Midbrain (tissue), 1 donor: ENCODE measurements around the gene YIPF3.
A peak's percentile ranks its signal among the peaks of the same experiment; 100 is the strongest.
"Not testable (repeated sequence)": the region's sequence is repeated elsewhere in the genome, so short reads cannot be mapped to it uniquely, and the experiment has no call there.

Experiments used
- DNase-seq: peaks from one replicate; lab custom pipeline; 2025; lab: John Stamatoyannopoulos, UW

The YIPF3 gene

GRCh38 chr6:43516697-43517504 is at the start of gene YIPF3, which contains the start of gene POLR1C:
Gene YIPF3 (minus strand): TSS chr6:43516926. CDS start chr6:43516807, 119 bp downstream.
Gene POLR1C (plus strand): TSS chr6:43517089. CDS start chr6:43517110, 21 bp downstream.
- peak; percentile 99 for DNase-seq

GRCh38 chr6:43559328-43559727 is 42.6 kb upstream of the YIPF3 start:
- DNase-seq = no peak

GRCh38 chr6:43557620-43558019 is 40.9 kb upstream of the YIPF3 start:
- not testable (repeated sequence) for DNase-seq

- no peak for DNase-seq
Observed at GRCh38 chr6:43547222-43547621, 30.5 kb upstream of the YIPF3 start.

- no peak for DNase-seq
Observed at GRCh38 chr6:43544461-43544860, 27.7 kb upstream of the YIPF3 start.

- DNase-seq = no peak
Observed at GRCh38 chr6:43541774-43542471, 25.2 kb upstream of the YIPF3 start.

- no peak for DNase-seq
Observed at GRCh38 chr6:43540507-43540906, 23.8 kb upstream of the YIPF3 start.

- not testable (repeated sequence) for DNase-seq
Observed at GRCh38 chr6:43539409-43539808, 22.7 kb upstream of the YIPF3 start.

- not testable (repeated sequence) for DNase-seq
Observed at GRCh38 chr6:43538986-43539385, 22.3 kb upstream of the YIPF3 start.

- DNase-seq = no peak
Observed at GRCh38 chr6:43532201-43532600, 15.5 kb upstream of the YIPF3 start.

- DNase-seq = no peak
Observed at GRCh38 chr6:43524483-43524961, 7.8 kb upstream of the YIPF3 start.

- no peak for DNase-seq
Observed at GRCh38 chr6:43523284-43523683, 6.6 kb upstream of the YIPF3 start.

- no peak for DNase-seq
Observed at GRCh38 chr6:43522547-43523261, 6.0 kb upstream of the YIPF3 start.

GRCh38 chr6:43521836-43522235 is 5.1 kb upstream of the YIPF3 start:
- DNase-seq = no peak

GRCh38 chr6:43520097-43520496 is 3.4 kb upstream of the YIPF3 start:
- no peak for DNase-seq

- DNase-seq = no peak
Observed at GRCh38 chr6:43517505-43518357, 1.0 kb upstream of the YIPF3 start.

- no peak for DNase-seq
Observed at GRCh38 chr6:43516367-43516696, 394 bp downstream of the YIPF3 start.

- no peak for DNase-seq
Observed at GRCh38 chr6:43515808-43516207, 918 bp downstream of the YIPF3 start.

GRCh38 chr6:43511824-43512415 is 4.8 kb downstream of the YIPF3 start:
- no peak for DNase-seq

GRCh38 chr6:43510827-43511163 is 5.9 kb downstream of the YIPF3 start:
- no peak for DNase-seq
